K562 (cell line): ENCODE data around the gene DAB1.

Source experiments
- RBM17 ChIP-seq: fragments of 200-400 bp; formaldehyde crosslinking; IDR thresholded peaks from 2 replicates; pipeline ENCODE4 v1.6.1; 2017; ENCODE audit warnings: low read depth, mild to moderate bottlenecking, low read length, borderline replicate concordance
- SP1 ChIP-seq: sonication (generic); formaldehyde crosslinking; IDR thresholded peaks from 2 replicates; pipeline ENCODE4 v1.8.1; 2022; ENCODE audit warnings: mild to moderate bottlenecking, missing genetic modification reagents
- TF ChIP-seq, protein P1 (sequence below), 3 experiments: IDR thresholded peaks in 2 of 3; conservative IDR thresholded peaks in 1 of 3; 2 replicates each; pipeline ENCODE4 v1.5.1; 2011 to 2012; ENCODE audit warnings: low read length in 3 of 3, mild to moderate bottlenecking in 3 of 3, control low read depth in 2 of 3, improper control_type of control experiment in 1 of 3, inconsistent platforms in 1 of 3, low read depth in 1 of 3, mixed read lengths in 1 of 3, moderate library complexity in 1 of 3; ENCODE audit not compliant: insufficient read depth in 2 of 3

DNA sequence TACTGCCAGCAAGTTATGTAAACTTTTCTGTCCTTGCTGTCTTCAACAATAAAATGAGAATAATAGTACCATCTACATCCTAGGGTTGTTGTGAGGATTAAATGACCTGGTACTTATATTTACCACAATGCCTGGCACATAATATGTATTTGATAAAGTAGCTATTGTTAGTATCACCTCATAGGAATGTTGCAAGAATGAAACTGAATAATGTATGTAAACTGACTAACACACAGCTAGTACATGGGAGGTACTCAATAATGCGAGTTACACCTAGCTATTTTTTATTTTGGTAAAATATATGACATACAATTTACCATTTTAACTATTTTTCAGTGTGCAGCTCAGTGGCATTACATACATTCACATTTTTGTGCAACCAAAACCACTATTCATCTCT, 289.1 kb downstream of the DAB1 start:
- TF ChIP-seq RBM17, result no peak
- TF ChIP-seq SP1 (CRISPR knock-in tag), result no peak
- TF ChIP-seq, protein P1, sequence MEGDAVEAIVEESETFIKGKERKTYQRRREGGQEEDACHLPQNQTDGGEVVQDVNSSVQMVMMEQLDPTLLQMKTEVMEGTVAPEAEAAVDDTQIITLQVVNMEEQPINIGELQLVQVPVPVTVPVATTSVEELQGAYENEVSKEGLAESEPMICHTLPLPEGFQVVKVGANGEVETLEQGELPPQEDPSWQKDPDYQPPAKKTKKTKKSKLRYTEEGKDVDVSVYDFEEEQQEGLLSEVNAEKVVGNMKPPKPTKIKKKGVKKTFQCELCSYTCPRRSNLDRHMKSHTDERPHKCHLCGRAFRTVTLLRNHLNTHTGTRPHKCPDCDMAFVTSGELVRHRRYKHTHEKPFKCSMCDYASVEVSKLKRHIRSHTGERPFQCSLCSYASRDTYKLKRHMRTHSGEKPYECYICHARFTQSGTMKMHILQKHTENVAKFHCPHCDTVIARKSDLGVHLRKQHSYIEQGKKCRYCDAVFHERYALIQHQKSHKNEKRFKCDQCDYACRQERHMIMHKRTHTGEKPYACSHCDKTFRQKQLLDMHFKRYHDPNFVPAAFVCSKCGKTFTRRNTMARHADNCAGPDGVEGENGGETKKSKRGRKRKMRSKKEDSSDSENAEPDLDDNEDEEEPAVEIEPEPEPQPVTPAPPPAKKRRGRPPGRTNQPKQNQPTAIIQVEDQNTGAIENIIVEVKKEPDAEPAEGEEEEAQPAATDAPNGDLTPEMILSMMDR (IDR thresholded peaks at IDR 0.05 in 2 of 3, conservative IDR thresholded peaks at IDR 0.05 in 1 of 3; ENCODE audit: insufficient read depth in 2 of 3, low read depth in 1 of 3, low read length in 3 of 3), result no peak
